Stimulated activated CD4-positive, alpha-beta T cell treated with anti-CD3 and anti-CD28 coated beads, Interleukin-1b, Interleukin-23, amount 100 ng/mL, for 1 hour (primary cell): ENCODE data around the gene RBM33.
"Not testable (repeated sequence)": the region's sequence is repeated elsewhere in the genome, so short reads cannot be mapped to it uniquely, and the experiment has no call there.

Experiments
- DNase-seq, 2 donors: peaks; one replicate each; pipeline ENCODE4 v3.0.0-alpha.2; 2020; ENCODE audit warnings: low read depth in 2 of 2

RBM33 gene

DNA sequence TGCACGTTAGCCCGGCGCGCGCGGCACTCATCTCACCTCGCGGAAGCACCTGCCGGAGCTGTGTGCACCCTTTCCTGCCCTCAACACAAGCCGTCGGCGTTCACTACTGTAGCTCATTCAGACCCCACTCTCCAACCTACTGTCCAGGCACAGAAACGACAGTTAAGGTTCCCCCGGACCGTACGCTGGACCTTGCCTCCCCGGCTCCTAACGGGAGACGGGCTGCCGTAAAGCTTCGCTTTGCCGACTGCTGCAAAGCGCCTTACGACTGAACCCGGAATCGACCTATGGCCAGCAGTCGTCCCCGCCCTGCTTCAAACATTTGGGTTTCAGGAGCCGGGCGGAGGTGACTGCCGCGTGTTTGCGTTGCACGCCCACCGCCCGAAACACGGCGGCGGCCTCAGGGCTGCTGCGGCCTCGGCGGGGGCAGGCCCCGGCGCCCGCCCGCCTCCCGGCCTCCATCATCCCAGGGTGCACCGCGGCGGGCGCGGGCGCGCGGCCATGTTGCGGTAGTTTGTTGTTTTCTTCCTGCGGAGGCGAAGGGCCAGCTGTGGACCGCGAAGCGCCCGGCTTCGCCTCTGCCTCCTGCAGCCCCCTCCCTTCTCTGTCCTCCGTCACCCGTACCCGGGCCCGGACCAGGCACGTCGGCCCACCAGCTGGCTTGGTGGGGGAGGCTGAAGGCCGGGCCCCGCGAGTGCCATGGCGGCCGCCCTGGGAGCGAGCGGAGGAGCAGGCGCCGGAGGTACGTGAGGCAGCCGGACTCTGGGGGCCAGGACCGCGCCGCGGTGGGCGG, at the start of gene RBM33:
RBM33 (plus strand) TSS at position 484 of the 793 bp plus-strand sequence; CDS start at position 700, 216 bp downstream.
- peak; percentile 28 to 68 for DNase-seq

- no peak for DNase-seq
These were observed 49.5 kb upstream of the RBM33 start for GRCh38 chr7:155594961-155595366.

- no peak for DNase-seq
These were observed 46.7 kb upstream of the RBM33 start for GRCh38 chr7:155597753-155598140.

GRCh38 chr7:155598810-155599210, 45.7 kb upstream of the RBM33 start:
- DNase-seq = peak; percentile 56 to 84

GRCh38 chr7:155602156-155602555, 42.3 kb upstream of the RBM33 start:
- no peak for DNase-seq

DNA sequence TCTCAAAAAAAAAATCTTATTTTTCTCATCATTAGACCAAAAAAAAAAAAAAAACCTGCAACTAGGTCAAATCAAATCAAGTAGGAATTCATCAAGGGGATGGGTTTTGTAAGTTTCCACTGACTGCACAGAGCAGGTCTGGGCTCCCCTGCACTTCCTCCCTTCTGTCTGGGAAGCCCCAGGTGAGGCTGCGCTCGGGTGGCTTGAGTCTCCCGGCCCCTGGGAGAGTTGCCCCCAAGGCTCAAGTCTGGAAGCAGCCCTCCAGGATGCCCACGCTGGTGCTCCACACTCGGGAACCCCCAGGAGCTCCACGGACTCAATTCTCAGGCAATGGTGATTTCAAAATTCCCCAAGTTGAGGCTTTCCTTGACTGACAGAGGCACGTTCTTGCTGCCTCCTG, 41.7 kb upstream of the RBM33 start:
- no peak for DNase-seq

- DNase-seq = no peak
These were observed 41.1 kb upstream of the RBM33 start for GRCh38 chr7:155603205-155603857.

DNA sequence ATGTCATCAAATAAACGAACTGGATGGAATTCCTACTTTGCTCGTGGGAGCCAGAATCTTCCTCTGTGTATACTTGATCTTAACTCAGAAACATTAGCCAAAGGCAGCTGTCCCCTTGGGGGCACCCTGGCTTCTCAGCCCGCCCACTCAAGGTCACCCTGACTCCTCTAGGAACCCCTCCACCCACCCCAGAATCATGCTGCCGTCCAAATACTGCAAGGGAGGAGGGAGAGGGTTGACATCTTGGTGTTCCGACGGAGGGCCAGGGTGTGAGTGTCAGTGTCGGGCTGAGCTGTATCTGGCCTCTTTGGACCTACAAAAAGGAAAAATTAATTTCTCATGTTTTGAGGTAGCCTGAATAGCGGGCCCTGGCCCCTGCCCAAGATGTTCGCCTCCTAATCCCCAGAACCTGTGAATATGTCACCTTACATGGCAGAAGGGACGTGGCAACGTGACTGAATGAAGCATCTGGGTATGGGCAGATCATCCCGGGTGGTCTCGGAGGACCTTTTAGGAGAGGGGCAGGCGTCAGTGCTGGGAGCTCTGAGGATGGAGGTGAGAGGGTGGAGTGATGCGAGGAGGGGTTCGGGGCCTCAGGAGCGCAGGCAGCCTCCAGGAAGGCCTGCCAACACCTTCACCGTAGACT, 40.5 kb upstream of the RBM33 start:
- no peak for DNase-seq

GRCh38 chr7:155604504-155604997, 39.9 kb upstream of the RBM33 start:
- no peak for DNase-seq

- DNase-seq = no peak
These were observed 35.3 kb upstream of the RBM33 start for GRCh38 chr7:155609185-155609584.

DNA sequence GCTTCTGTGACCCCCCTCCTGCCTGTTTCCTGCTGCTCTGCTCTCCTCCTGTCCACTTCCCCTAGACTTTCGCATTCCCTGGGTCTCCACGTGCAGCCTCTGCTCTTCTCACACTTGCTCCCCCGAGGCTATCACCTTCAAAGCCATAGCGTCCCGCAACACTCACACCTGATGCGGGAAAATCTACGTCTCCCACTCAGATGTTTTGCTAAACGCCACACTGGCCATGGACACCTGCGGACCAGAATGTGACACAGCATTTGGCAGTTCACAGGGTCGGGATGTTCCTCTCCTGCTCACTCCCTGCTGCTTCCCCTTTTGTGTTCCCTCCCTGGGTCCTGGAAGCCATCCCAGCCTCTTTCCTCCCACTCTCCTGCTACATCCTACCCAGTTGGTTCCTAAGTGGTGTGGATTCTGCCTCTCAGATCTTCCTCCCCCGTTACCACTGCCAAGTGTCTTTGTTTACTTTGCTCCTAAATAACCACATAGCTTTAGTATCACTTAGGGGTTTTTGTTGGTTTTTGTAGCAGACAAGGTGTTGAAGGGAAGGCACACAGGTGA, 33.7 kb upstream of the RBM33 start:
- no peak for DNase-seq

DNA sequence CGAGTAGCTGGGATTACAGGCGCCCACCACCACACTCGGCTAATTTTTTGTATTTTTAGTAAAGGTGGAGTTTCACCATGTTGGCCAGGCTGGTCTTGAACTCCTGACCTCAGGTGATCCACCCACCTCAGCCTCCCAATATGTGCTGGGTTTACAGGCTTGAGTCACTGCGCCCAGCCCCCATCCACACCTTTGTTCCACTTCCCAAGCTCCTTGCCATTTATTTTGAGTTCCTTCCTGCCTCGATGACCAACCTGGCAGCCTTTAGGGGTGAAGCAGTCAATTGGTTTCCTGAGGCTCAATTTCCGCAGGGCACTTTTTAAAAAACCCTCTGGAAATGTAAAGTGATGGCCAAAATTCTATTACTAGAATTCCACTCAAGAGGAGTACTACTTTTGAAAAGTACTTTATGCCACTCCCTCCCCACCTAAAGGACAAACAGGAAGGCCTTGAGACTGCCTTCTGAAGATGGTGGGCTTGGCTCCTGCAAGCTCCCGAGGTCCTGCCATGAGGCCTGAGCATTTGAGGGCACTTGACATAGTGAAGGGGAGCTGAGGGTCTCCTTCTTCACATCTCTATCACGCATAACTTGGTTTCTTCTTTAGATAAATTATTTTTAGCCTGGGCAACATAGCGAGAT, 32.5 kb upstream of the RBM33 start:
- DNase-seq = no peak

DNA sequence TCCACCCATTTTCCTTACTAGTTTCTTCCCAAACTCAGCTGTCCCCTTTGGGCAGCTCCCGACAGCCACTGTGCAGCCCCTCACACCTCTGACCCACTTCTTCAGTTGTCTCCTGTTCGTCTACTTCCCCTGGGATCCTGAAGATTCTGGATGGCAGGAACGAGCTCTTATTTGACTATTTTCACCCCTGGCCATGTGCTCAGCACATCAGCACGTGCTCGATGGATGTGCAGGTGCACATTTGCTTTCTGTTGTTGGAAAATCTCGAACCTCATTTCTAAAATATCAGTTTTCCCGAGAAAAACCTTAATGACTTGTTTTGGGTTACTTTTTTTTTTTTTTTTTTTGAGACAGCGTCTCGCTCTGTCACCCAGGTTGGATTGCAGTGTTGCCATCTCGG, 31.8 kb upstream of the RBM33 start:
- DNase-seq = no peak

DNA sequence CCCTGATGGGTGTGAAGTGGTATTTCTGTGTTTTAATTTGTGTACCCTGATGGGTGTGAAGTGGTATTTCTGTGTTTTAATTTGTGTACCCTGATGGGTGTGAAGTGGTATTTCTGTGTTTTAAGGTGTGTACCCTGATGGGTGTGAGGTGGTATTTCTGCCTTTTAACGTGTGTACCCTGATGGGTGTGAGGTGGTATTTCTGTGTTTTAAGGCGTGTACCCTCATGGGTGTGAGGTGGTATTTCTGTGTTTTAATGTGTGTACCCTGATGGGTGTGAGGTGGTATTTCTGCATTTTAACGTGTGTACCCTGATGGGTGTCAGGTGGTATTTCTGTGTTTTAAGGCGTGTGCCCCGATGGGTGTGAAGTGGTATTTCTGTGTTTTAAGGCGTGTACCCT, 29.4 kb upstream of the RBM33 start:
- not testable (repeated sequence) for DNase-seq

DNA sequence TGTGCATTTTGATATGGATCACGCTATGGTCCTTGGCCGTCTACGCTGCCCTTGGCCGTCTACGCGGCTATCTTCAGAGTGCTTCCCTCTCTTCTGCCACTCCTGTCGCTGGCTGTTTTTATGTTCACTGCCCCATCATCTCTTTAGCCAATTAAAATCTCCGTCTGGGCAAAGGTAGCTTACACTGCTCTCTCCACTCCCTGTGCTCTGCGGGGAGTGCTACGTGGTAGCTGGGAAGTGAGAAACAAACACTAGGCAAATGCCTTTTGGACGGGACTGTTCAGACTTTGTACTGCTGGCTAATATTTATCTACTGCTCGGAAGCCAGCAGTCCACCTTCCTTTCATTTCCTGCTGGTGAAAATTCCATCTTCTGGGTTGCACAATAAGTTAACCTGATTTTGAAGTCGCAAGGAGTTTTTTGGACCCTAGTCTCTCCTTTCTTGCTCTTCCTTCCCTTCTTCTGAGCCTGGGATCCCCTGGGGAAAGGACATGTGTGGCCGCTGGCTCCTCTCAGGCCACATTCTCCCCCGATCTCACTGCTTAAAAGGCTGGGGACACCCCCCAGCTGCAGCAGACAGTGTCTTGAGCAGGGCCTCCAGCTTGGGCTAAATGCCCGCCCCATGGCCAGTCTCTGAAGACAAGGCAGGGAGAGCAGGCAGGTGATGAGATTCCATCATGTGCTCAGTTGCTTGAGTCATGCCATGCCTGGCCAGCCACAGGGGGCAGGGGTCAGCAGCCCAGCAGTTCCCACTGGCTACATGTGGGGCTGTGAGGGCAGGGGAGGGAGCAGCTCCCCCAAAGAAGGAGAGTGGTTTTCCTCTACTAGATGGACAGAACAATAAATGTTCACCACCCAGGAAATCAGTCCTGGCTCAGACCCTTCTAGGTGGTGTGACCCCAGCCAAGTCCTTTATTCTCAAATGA, 25.5 kb upstream of the RBM33 start:
- DNase-seq = no peak

GRCh38 chr7:155619634-155620271, 24.7 kb upstream of the RBM33 start:
- no peak for DNase-seq

DNA sequence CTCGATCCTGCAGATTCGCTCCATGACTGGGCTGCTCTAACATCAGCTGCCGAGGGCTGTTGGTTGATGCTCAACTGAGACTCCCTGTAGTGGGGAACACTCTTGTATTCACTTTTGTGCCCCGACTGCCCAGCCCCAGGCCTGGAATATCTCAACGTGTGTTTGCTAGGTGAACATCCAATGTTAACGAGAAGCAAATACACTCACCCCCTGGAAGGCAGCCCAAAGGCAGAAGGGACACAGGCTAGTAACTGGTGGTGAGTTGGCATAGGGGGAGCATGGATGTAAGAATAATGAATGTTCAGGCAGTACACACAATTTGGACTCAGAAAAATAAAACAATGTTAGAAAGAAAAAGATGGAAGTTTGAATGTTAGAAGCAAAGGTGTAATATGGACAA, 24.0 kb upstream of the RBM33 start:
- DNase-seq = no peak

GRCh38 chr7:155621418-155621980, 23.0 kb upstream of the RBM33 start:
- DNase-seq = no peak

DNA sequence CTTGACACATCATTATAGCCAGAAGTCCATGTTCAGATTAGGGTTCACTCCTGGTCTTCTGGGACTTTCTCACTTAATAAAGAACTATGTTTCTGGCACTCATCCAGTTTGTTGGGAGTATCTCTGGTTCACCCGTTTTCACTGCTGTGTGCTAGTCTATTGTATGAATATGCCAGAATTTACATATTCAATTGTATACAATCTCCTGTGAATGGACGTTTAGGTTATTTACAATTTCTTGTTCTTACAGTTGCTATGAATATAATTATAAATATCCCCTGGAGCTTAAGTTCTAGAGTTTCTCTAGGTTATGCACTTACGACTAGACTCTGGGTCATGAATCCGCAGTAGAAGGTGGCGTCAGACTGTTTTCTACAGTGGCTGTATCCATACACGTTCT, 20.0 kb upstream of the RBM33 start:
- no peak for DNase-seq

DNA sequence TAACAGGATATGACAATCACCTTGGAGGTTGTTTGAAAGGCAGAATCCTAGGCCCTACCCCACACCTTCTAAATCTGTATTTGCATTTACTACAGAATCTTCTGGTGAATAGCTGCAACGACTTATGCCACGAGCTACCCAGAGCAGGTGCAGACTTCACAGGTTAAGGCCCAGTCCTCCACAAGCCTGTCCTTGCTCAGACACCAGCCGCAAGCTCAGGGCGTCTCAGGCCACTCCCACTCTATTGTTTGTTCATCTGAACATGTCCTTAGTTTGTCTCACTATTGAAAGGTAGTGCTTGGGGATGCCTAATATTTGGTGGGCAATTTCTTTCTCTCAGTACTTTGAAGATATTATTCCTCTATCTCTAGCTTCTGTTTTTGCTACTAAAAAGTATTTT, 18.9 kb upstream of the RBM33 start:
- no peak for DNase-seq
